NT2/D1 (cell line): ENCODE measurements around the gene OGA.

Experiments used
- DNase-seq: peaks from one replicate; pipeline ENCODE4 v3.0.0-alpha.2; 2011; ENCODE audit warnings: low read depth, low spot score
- H3K27me3 ChIP-seq: 2 replicates; pipeline ENCODE4 v1.6.0; 2011; ENCODE audit warnings: mild to moderate bottlenecking; ENCODE audit not compliant: insufficient read length, insufficient read depth
- H3K36me3 ChIP-seq: 2 replicates; pipeline ENCODE4 v1.6.1; 2011; ENCODE audit warnings: mild to moderate bottlenecking, low read length, mixed read lengths; ENCODE audit not compliant: insufficient read depth, insufficient read length
- H3K4me1 ChIP-seq: 2 replicates; pipeline ENCODE4 v1.5.1; 2011; ENCODE audit not compliant: insufficient read depth, insufficient read length
- H3K4me3 ChIP-seq: 2 replicates; pipeline ENCODE4 v1.5.1; 2011; ENCODE audit warnings: low read depth; ENCODE audit not compliant: insufficient read length
- H3K9ac ChIP-seq: 2 replicates; pipeline ENCODE4 v1.6.0; 2011; ENCODE audit warnings: low read depth; ENCODE audit not compliant: insufficient read length
- H3K9me3 ChIP-seq: 2 replicates; pipeline ENCODE4 v1.5.1; 2011; ENCODE audit warnings: mild to moderate bottlenecking, low read length; ENCODE audit not compliant: insufficient read depth
- SUZ12 ChIP-seq: IDR thresholded peaks from 2 replicates; pipeline ENCODE4 v1.6.1; 2011; ENCODE audit not compliant: insufficient read length, insufficient read depth; ENCODE audit errors: extremely low read depth
- YY1 ChIP-seq: IDR thresholded peaks from 2 replicates; pipeline ENCODE4 v1.6.1; 2011; ENCODE audit not compliant: insufficient read length, insufficient read depth
- ZNF274 ChIP-seq: IDR thresholded peaks from 2 replicates; pipeline ENCODE4 v1.6.1; 2011; ENCODE audit warnings: mild to moderate bottlenecking, low read depth, low read length

The OGA gene

DNA sequence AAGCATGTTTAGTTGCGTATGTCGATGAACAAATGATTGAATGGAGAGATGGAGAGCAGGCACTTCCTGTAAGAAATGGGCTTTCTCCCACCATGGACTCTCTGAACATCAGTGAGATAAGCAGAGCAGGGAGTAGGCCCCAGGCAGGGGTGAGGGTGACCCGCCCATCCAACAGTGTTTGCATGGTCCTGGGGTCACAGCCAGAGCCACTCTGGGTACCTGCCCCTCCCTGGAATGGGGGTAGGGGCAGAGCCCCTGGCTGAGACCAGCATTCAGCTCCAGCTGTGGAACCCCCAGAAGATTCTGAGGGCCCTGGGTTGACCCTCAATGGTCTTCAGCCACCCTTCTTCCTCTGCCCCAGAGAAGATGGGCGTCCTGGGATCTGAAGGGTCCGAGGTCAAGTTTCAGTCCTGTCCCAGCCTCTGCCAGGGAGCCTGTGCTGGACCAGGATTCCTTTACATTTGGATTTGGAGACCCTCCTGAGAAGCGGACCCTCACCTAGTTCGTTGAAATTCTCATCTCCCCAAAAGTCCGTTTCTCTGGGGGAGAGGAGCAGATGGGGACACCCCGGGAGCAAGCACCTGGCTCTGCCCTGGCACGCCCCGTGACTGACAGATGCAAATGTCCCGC, 40.0 kb downstream of the OGA start:
- Histone ChIP-seq H3K4me3 (peak overlapping the region; percentile 19), H3K27me3 (peaks cover 47% of the 10 kb centered on the region), H3K9me3 (peaks cover 8% of the 10 kb centered on the region; the same call in 1 of the 2 replicates), H3K9ac (no peak overlapping the region), H3K36me3 (peaks cover 24% of the 10 kb centered on the region), H3K4me1 (peaks cover 20% of the 10 kb centered on the region)
- DNase-seq, result no peak
- TF ChIP-seq ZNF274 (no peak), SUZ12 (no peak), YY1 (no peak)

DNA sequence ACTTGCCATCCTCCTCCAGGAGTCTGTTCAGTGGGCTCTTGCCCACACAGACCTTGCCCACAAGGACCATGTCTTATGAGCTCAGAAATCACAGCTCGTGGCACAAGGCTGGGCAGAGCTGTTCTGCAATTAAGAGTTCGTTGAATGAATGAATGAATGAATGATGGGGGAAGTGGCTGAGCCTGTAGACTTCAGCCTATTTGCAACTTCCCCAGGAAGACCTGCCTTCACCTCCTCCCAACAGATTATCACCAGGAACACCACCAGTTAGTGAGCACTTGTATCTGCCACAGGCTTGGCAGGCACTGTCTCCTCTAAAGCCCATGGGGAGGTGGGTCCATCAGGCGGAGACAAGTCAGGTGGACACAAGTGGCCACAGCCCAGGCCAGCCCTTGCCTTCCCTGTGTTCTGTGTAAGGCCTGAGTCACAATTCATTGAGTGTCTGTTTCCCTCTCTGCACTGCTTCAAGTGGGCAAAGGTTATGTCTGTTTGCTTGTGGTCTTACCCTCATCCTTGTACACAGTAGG, 40.6 kb downstream of the OGA start:
- no peak overlapping the region for H3K9ac ChIP-seq
- peaks cover 8% of the 10 kb centered on the region; the same call in 1 of the 2 replicates for H3K9me3 ChIP-seq
- no peak for DNase-seq
- H3K4me1 ChIP-seq, result peaks cover 19% of the 10 kb centered on the region
- H3K4me3 ChIP-seq, result no peak overlapping the region
- H3K36me3 ChIP-seq, result peaks cover 24% of the 10 kb centered on the region
- peaks cover 53% of the 10 kb centered on the region for H3K27me3 ChIP-seq
- TF ChIP-seq ZNF274 (no peak), YY1 (no peak), SUZ12 (no peak)

DNA sequence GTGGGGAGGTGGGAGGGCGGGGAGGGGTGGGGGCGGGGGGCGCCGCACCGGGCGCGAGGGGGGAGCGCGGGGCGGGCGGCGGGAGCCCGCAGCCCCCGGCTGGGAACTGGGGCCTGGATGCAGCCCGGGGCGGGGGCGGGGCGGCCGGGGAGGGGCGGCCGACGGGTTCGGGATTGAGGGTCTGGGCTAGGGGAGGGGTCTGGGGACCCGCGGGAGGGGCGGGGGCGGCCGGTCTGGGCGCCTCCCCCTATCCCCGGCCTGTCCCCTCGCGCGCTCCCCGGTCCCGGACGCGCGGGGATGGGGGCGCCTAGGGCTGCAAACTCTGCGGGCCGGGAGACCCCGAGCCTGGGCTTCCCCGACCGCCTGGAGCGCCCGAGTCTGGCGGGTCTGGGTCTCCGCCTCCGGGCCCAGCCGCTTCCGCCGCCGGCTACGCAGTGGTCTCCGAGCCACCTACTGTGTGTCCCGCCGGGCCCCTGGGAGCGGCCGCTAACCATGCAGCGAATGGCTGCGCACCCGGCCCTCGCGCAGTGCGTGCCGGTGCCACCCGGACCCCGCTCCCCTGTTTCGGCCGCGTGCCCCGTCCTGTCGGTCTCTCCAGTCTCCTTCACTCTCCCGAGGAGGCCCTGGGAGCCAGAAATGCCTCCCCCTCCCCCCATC, 42.0 kb downstream of the OGA start:
- Histone ChIP-seq H3K4me3 (no peak overlapping the region), H3K9ac (peak overlapping the region; percentile 42)
- TF ChIP-seq YY1 (no peak), SUZ12 (no peak), ZNF274 (no peak)

DNA sequence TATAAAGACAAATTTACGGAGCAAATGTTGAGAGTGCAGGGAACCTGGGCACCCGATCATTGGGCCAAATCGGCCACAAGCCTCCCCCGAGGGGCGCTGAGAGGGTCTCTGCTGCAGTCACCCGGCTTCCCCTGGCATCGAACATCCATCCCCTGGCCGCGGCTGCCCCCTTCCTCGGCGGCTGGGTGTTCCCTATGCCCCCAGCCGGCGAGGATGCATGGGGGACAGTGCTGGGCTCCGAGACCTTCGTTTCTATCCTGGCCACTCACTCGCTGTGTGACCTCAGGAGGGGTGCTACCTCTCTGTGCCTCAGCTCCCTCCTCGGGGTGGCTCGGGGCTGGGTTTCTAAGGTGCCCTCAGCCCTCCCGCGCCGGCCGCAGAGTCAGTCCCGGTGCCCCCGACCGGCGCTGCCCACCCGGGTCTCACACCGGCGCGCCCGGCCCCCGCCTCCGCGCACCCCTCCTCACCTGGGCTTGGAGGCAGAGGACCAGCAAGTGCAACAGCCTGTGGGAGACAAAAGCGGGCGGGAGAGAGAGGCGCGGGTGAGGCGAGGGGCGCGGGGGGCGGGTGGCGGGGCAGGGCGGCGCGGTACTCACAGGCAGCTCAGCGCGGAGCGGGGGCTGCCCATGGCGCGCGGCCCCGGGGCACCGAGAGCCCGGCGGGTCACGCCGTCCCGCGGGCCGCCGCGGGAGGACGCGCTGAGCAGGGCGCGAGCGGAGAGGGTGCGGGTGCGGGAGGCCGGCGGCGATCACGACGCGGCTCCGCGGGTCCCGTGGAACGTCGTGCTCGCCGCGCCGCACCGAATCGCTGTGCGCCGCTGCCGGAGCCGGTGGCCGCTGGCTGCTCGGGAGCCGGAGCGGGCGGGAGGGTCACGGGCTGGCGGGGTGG, 42.7 kb downstream of the OGA start, which contains the start of gene FGF8:
Gene FGF8, minus strand, starts transcription at position 842 of the 888 bp plus-strand sequence. Its CDS starts 214 bp downstream, at position 628.
- Histone ChIP-seq H3K36me3 (peaks cover 6% of the 10 kb centered on the region), H3K9ac (peak within 1 kb of the TSS; percentile 61), H3K4me1 (peaks cover 12% of the 10 kb centered on the region), H3K27me3 (peaks cover 71% of the 10 kb centered on the region), H3K4me3 (peak within 1 kb of the TSS; percentile 26), H3K9me3 (peaks cover 8% of the 10 kb centered on the region; the same call in 1 of the 2 replicates)
- no peak for DNase-seq
- TF ChIP-seq YY1 (no peak), SUZ12 (peak; percentile 70)

More for the DNA sequence above, 42.0 kb downstream of the OGA start:
- Histone ChIP-seq H3K36me3 (peaks cover 13% of the 10 kb centered on the region), H3K4me1 (peaks cover 14% of the 10 kb centered on the region), H3K27me3 (peaks cover 66% of the 10 kb centered on the region), H3K9me3 (peaks cover 8% of the 10 kb centered on the region; the same call in 1 of the 2 replicates)
- DNase-seq, result no peak

DNA sequence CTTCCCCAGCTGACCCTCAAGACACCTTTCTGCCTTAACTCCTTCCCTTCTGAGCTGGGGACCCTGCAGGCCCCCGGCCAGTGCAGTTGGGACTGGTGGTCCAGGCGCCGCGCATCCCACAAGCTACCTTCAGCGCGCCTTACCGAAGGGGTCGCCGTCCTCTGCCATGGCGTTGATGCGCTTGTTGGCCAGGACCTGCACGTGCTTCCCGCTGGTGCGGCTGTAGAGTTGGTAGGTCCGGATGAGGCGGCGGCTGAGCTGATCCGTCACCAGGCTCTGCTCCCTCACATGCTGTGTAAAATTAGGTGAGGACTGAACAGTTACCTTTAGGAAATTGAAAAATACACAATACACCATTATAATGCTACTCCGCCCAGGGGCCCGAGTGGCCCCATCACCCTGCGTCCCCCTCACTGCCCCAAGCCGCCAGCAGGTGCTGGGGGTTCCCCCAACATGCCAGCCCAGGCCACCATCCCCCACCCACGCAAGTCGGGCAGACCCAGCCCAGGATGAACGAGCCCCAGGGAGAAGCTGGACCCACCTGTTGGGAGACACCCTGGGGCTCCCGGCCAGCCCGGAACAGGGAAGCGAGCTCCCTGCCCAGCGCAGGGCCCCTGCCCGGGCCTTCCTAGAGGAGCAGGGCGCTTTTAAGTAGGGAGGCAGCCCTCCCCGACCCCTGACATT, 43.5 kb downstream of the OGA start:
- DNase-seq, result no peak
- Histone ChIP-seq H3K4me3 (no peak overlapping the region), H3K4me1 (peaks cover 6% of the 10 kb centered on the region), H3K36me3 (no peaks in the 10 kb centered on the region), H3K27me3 (peaks cover 71% of the 10 kb centered on the region), H3K9me3 (peaks cover under 1% of the 10 kb centered on the region; the same call in 1 of the 2 replicates), H3K9ac (no peak overlapping the region)
- TF ChIP-seq YY1 (no peak), ZNF274 (no peak), SUZ12 (no peak)

DNA sequence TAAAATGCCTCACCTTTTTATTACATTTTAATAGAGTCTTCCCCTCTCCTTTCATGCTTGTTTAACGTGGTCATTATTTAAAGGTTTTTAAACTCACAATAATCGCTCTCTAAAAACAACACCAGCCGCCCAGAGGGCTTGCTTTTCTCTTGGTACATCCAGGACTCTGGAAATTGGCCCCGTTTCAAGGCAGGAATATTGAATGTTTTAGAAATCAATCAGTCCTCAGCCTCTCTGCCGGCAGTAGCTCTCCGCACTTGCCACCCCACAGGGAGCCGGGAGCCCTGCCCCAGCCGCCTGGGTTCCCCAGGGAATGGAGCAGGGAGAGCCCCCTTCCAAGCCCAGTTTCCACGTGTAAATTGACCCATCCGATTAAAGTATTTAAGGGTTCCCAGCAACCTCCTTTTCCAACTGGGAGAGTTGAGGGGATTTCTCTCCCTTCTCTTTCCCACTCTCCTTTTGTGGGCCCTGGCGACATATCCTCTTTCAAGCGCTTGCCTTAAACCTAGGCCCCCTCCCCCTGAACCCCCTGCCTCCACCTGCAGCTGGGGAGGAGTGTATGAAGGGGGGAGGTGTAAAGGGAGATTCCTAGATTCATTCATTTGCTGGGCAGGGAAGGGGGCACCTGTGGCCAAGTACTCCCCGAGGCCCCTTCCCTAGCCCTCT, 44.2 kb downstream of the OGA start:
- Histone ChIP-seq H3K27me3 (peaks cover 71% of the 10 kb centered on the region), H3K4me1 (peaks cover 6% of the 10 kb centered on the region), H3K9me3 (no peaks in the 10 kb centered on the region), H3K9ac (no peak overlapping the region), H3K4me3 (no peak overlapping the region), H3K36me3 (no peaks in the 10 kb centered on the region)
- TF ChIP-seq YY1 (no peak), ZNF274 (no peak), SUZ12 (no peak)
- no peak for DNase-seq
